Stimulated activated CD8-positive, alpha-beta memory T cell treated with anti-CD3 and anti-CD28 coated beads, Interleukin-15, amount 100 ng/mL, for 4 hours (primary cell): ENCODE measurements around the gene HSBP1L1.
"Not testable (repeated sequence)": the region's sequence is repeated elsewhere in the genome, so short reads cannot be mapped to it uniquely, and the experiment has no call there.

Experiments used
- DNase-seq, 2 donors: peaks; one replicate each; pipeline ENCODE4 v3.0.0-alpha.2; 2020; ENCODE audit warnings: low read depth in 2 of 2

HSBP1L1 gene

DNA sequence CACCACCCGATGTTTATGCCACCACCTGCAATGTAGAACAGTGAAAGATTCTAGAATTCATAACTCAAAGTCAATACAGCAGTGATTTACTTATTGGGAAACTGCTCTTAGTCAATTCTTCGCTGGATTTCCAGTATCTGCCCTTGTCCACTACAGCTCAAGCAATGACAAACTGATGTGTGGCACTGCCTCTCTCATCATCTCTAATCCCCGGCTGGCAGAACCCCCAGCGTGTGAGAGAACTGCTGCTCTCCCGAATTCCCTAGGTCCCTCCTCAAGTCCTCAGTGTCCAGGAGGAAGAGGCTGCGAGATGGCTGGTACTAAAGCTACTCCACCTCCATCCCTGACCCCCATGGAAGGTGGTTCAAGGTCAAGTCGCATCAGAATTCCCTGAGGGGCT lies 22.3 kb downstream of the HSBP1L1 start:
- DNase-seq = no peak

DNA sequence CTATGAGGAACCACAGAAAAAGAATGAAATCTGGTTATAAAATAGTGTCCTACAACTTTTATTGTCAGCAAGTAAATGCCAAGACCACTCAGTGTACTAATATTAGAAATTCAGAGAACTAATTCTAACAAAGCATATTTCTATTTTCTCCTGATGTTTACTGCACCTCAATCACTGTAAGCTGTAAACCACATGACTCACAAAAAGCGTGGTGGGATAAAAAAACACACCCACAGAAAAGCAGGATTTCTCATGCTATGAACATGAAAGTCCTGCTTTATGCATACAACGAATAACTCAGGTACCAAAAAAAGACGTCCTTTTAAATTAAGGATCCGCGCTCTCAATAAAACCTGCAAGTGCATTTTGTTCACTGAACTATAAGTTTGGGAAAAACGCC lies 23.1 kb downstream of the HSBP1L1 start:
- no peak for DNase-seq

DNA sequence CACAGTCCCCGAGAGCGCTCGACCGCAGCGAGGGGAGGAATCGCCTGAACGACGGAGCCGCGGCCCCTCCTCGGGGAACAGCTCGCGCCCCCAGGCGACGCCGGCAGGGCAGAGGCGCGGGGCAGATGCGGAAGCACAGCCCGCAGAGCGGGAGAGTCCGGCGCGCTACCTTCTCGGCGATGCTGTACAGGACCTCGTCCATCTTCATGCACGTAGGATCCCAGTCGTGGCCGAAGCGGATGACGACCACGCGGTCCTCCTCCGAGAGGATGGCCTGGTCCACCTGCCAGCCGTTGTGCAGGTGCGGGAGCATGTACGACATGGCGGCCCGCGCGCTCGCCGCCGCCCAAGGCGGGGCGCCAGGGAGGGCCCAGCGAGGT lies 23.6 kb downstream of the HSBP1L1 start:
- peak in 1 of 2 donors; percentile 38 for DNase-seq

DNA sequence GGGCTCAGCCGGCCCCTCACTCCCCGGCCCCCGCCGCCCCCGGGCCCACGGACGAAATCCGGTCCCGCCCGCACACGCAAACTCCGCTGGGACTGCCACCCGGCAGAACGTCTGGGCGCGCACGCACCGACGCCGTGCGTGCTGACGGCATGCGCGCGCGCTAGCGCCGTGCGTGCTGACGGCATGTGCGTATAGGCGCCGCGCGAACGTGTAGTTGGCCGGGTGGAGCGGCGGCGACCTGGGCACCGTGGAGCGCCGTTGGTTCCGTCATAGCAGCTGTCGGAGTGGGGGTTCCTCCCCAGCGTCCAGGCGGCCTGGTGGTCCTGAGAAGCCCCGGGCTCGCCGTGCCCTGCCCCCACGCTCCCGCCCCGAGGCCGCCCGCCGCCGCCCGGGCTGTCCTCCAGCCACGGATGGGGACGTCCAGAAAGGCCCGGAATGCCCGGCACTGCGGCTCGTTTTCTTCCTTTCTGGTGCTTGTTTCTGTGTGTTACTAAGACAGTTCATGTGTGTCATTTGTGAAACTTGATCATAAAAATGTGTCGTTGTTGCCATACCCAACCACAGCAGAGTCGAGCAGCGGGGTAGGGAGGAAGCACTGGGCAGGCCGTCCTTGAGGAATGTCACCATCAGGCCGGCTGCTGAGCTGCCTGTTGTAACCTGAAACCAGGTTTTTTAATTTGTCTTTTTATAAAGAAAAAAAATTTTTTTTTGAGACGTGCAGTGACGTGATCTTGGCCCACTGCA lies 24.2 kb downstream of the HSBP1L1 start, which contains the start of gene TXNL4A:
TSS of gene TXNL4A (minus strand) at position 113 of the 744 bp plus-strand sequence. CDS start 171 bp downstream, outside the sequence.
- peak; percentile 64 to 77 for DNase-seq

DNA sequence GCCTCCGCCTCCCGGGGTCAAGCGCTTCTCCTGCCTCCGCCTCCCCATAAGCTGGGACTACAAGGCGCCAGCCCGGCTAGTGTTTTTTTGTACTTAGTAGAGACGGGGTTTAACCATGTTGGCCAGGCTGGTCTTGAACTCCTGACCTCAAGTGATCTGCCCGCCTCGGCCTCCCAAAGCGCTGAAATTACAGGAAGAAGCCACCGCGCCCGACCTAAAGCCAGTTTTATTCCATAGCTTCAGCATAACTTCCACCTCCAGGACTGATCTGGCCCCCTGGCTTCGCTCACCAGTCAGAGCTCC lies 24.7 kb downstream of the HSBP1L1 start:
- no peak for DNase-seq

DNA sequence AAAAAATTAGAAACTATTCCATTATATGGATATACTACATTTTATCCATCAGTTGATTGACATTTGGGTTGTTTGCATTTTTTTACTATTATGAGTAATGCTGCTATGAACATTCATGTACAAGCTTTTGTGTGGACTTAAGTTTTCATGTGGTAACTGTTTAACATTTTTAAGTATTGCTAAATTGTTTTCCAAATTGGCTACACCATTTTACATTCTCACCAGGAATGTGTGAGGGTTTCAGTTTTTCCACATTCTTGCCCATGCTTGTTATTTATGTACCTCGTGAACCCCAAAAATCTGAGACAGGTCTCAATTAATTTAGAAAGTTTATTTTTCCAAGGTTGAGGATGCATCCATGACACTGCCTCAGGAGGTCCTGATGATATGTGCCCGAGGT lies 27.1 kb downstream of the HSBP1L1 start:
- no peak for DNase-seq

DNA sequence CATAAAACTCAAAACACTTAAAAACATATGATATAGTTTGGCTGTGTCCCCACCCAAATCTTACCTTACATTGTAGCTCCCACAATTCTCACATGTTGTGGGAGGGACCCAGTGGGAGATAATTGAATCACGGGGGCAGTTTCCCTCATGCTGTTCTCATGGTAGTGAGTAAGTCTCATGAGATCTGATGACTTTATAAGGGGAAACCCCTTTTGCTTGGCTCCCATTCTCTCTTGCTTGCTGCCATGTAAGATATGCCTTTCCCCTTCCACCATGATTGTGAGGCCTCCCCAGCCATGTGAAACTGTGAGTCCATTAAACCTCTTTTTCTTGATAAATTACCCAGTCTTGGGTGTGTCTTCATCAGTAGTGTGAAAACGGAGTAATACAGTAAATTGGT lies 35.3 kb downstream of the HSBP1L1 start:
- not testable (repeated sequence) for DNase-seq

DNA sequence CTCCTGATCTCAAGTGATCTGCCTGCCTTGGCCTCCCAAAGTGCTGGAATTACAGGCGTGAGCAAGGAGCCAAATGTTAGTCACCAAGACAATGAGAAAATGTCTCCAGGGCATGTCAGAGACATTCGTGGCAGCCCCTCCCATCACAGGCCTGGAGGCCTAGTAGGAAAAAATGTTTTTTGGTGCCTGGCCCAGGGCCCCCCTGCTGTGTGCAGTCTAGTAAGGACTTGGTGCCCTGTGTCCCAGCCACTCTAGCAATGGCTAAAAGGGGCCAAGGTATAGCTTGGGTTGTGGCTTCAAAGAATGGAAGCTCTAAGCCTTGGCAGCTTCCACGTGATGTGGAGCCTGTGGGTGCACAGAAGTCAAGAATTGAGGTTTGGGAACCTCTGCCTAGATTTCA lies 36.4 kb downstream of the HSBP1L1 start:
- no peak for DNase-seq

DNA sequence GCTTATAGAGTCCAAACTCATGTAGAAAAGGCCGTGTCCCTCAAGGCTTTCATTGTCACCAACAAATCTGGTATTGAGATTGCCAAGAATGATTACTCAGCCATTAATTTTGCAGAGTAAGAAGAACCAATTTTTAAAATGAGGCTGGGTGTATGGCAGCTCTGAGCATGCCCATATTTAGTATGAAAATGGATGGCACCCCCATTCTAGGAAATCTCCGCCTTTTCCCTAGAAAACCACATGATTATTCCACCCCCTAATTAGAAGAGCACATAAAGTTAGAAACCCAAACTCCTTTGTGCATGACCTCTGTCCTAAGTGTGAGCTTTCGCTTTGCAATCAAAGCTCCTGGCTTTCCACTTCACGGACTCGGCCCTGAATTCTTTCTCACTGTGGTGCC lies 38.0 kb downstream of the HSBP1L1 start:
- DNase-seq = no peak

DNA sequence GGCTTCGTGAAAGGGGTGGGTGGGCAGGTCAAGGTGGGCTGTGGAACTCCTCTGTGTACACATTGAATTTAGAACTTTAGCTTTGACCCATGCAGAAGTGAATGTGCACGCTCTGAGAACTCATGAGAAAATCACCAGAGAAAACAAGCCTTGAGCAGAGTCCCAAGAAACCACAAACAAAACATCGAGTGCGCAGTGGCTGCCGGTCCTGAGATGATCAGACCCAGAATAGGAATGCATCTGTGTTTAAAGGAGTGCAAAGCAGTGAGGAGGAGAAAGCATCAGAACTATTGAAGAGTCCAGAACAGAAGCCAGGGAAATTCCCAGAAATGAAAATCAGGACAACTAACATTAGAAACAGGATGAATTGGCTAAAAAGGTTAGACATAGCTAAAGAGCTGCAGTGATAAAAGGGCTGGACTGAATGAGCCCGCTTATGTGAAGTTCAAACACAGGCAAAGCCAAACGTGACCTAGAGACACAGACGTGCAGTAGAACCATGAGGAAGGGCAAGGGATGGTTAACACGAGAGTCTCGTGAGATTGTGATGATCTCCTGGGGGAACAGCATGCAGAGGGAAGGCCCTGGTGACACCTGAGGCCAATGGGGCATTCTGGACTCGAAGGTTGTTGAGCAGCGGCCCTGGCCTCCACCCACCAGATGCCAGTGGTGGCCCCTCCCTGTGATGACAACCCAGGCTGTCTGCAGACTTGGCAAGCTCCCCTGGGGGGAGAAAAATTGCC lies 40.3 kb downstream of the HSBP1L1 start:
- DNase-seq = no peak

DNA sequence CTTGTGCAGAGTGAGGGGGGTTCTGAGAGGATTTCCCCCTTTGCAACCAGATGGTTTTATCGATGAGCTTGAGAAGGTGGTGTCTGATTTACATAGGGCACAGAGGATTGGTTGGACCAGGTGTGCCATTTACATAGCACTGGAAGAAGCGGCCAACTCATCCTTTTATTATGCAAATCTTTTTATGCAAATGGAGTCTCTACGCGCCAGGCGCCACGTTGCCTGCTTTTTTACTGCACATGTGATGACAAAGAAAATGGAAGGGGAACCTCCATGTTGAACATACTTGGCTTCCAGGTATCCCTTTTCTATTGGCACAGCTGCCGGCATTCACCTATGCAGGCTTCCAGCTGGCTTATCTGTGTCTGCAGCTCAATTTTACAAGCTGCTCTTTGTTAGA lies 42.3 kb downstream of the HSBP1L1 start:
- DNase-seq = no peak

DNA sequence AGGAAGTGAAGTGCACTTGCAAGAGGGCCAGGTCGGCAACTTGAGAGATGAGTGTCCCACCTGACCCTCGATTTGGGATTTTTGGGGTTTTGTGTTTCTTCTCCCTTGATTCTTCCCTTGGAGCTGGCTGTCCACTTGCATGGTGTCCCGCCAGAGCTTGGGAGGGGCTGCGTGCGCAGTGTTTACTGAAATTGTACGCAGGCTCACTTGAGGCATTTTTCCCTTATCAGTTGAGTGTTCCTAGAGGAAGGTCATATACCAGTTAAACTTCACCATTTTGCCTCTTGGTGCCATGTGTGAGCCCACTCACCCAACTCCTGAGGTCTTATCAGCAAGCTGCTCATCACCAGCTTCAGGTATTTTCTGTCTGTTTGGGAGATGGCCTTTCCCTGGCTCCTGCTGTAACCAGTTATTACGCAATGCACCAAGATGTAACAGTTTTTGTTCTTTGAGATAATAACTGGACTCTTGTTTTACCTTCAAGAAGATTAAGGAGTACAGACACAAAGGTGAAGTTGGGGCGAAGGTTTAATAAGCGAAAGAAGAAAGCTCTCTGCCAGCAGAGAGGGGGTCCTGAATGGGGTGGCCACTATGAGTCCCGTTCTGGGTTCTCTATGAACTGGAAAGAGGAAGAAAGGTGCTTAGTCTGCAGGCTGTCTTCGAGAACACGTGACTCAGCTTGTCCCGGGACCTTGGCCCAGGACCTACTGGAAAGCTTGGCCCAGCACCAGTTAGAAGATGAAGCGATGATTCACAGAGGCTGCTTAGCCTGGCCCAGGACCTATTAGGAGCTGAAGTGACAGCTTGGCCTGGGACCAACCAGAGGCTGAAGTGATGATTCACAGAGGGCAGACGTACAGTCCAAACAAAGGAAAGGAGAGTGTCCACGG lies 45.5 kb downstream of the HSBP1L1 start:
- DNase-seq = no peak

DNA sequence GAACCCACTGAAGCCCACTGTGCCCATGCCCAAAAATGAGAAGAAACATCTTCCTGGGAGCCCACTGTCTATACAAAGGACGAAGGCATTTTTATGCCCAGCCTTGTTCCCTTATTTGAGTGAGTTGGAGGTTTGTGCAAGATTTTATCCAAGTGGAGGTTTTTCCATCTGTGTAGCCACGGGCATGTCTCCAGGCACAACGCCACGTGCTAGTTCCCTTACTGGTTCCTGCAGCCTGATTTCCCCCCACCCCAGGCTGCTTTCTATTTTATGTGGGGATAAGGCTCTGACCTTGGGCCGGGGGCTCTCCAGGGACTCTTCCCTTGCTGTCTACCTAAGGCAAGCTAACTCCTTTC lies 46.1 kb downstream of the HSBP1L1 start:
- DNase-seq = no peak

DNA sequence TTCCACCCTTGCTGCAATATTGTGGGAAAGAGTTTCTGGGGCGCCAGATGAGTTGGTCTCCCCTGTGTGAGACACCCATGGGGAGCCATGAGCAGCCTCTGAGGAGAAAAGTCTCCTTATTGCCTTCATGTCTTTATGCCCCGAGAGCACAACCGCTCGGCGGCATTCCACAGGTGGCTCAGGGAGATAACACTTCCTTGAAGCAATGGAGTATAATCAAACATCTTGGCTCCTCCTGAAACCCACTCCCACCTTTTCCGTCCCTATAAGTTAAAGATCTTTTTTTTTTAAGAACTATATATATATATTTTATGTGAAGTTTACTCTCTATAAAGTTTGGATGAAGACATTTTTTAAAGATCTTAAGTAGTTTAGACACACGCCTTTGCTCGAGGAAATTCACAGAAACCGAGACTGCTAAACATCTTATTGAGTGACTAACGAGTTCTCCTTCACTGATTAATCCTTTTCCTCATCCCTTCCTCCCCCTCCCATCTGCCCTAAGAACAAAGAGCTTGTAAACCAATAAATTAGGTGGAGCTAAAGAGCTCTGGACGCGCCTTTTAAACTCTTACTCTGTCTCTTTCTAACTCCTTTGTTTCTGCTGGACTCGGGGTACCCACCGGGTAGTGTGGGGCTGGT lies 47.2 kb downstream of the HSBP1L1 start:
- not testable (repeated sequence) for DNase-seq

DNA sequence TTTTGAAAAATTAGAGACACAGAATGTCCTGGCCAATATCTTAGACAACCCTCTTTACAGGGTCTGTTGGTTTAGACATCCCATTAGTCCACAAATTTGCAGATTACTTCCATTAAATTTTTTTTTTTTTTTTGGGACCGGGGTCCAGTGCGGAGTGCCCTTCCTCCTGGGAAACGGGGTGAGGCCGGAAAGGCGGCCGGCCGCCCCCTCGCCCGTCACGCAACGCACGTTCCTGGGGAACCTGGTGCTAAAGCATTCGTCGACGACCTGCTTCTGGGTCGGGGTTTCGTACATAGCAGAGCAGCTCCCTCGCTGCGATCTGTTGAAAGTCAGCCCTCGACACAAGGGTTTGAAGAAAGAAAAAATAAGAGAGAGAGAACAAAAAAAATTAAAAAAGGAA lies 48.3 kb downstream of the HSBP1L1 start:
- no peak for DNase-seq
